DMS79 (cell line): ENCODE measurements around the gene PRRG2.
"Not testable (repeated sequence)": the region's sequence is repeated elsewhere in the genome, so short reads cannot be mapped to it uniquely, and the experiment has no call there.

Source experiments
- DNase-seq: peaks from one replicate; lab custom pipeline; 2025; lab: John Stamatoyannopoulos, UW

The PRRG2 gene

GRCh38 chr19:49609499-49610092, 28.5 kb downstream of the PRRG2 start:
- no peak for DNase-seq

DNA sequence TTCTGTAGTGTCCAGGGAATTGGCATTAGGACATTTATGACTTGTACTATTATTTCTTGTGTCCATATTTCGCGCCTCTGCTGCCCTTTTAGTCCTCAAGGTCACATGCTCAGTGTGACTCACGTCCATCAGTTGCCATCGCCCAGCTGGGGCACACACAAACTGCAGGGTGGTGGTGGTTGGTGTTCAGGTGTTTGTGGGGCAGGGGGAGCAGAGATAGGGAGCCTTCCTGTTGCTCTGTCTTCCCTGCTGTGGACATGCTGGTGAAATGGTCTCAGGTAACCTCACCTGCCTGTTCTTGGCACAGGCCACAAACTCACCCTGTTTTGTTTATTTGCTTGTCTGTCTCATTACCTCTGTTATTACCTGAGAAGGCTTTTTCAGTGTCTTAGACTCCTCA, 32.3 kb downstream of the PRRG2 start:
- peak; percentile 16 for DNase-seq

GRCh38 chr19:49614096-49614833, 33.1 kb downstream of the PRRG2 start:
- no peak for DNase-seq

DNA sequence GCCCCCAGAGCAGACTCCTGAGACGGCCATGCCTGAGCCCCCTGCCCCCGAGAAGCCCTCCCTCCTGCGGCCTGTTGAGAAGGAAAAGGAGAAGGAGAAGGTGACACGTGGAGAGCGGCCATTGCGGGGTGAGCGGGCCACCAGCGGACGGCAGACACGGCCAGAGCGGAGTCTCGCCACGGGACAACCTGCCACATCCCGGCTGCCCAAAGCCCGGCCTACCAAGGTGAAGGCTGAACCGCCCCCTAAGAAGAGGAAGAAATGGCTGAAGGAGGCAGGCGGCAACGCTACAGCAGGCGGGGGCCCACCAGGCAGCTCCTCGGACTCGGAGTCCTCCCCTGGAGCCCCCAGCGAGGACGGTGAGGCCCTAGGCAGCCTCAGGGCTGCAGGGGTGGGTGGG, 34.7 kb downstream of the PRRG2 start:
- no peak for DNase-seq

- DNase-seq: no peak
Measured at GRCh38 chr19:49616532-49616931, 35.4 kb downstream of the PRRG2 start.

GRCh38 chr19:49616945-49617344, 35.8 kb downstream of the PRRG2 start:
- no peak for DNase-seq

DNA sequence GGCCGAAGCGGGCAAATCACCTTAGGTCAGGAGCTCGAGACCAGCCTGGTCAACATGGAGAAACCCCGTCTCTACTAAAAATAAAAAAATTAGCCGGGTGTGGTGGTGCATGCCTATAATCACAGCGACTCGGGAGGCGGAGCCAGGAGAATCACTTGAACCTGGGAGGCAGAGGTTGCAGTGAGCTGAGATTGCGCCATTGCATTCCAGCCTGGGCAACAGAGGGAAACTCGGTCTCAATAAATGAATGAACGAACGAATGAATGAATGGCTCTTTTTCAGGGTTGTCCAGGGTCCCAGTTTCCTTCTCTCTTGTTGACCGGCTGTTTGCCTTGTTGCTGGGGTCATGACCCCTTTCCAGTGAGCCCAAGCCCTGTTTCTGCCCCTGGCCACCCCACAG, 36.7 kb downstream of the PRRG2 start:
- not testable (repeated sequence) for DNase-seq

DNA sequence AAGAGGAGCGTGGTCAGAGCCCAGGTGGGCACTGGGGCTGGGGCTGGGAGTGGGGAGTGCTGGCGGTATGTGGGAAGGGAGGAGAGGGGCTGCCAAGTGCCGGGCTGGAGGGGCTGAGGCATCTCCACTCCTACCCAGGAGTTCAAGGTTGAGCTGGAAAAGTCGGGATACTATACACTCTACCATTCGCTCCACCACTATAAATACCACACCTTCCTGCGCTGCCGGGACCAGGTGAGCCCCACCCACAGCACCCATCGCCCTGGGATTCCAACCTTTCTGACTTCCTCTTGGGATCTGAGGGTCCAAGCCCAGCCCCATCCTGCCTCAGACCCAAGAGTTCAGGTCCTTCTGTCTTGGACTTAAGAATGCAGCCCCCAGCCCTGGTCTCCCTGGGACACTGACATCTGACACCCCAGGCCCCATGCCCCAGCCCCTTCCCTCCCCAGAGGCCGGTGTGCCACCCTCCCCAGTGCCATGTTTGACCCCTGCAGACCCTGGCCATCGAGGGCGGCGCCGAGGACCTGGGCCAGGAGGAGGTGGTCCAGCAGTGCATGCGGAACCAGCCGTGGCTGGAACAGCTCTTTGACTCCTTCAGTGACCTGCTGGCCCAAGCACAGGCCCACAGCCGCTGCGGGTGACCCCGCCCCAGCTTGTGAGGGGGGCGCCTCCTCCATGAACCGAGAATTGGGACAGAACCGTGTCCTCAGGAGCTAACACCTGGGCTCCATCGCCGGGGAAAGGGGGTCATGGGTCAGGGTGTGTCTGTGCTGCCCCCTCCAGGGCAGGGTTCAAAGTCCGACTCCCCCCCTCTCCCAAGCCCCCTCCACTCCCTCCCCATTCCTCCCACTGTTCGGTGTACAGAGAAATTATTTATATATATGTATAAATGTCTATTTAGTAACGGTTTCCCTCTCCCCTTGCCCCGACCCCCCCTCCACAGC, 44.1 kb downstream of the PRRG2 start:
- no peak for DNase-seq

- no peak for DNase-seq
Measured at GRCh38 chr19:49626226-49626625, 45.1 kb downstream of the PRRG2 start.

GRCh38 chr19:49629659-49630058, 48.5 kb downstream of the PRRG2 start:
- no peak for DNase-seq

GRCh38 chr19:49631014-49631588, 50.0 kb downstream of the PRRG2 start:
- DNase-seq: no peak

DNA sequence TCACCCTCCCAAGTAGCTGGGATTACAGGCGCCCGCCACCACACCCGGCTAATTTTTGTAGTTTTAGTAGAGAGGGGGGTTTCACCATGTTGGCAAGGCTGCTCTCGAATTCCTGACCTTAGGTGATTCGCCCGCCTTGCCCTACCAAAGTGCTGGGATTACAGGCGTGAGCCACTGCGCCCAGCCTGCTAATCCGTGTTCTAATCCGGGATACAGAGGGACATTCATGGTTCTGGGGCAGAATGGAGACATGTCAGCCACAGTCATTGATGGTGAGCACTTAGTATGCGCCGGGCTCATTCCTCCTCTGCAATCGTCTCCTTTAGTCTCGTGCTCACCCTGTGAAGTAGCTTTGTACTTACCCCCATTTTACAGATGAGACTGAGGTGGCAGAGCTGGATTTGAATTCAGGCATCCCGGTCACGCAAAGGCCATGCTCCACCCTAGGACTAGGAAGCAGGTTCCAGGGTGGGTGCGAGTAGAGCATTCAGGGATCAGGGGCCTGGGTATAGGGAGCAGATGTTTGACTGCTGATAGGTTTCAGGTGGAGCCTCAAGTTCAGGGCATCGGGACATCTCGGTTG, 50.6 kb downstream of the PRRG2 start:
- no peak for DNase-seq

DNA sequence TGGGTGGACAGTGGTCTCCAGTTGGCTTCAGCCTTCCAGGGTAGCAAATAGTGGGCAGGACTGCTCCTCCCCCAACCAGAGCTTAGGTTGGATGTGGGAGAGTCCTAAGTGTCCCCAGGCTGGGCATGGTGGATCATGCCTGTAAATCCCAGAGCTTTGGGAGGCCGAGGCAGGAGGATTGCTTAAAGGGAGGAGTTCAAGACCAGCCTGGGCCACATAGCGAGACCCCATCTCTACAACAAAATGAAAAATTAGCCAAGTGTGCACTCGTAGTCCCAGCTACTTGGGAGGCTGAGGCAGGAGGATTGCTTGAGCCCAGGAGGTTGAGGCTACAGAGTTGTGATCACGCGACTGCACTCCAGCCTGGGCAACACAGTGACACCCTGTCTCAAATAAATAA, 51.5 kb downstream of the PRRG2 start:
- DNase-seq: no peak

DNA sequence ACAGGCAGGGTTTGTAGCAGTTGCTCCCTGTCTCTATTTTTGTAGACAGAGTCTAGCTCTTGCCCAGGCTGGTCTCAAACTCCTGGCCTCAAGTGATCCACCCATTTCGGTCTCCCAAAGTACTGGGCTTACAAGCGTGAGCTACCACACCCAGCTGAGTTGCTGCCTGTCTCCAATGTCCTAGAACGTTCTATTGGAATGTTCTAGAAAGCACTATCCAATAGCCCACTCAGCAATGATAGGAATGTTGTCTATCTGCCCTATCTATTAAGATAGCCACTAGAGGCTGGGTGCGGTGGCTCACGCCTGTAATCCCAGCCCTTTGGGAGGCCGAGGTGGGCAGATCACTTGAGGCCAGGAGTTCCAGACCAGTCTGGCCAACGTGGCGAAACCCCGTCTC, 52.2 kb downstream of the PRRG2 start:
- DNase-seq: not testable (repeated sequence)

DNA sequence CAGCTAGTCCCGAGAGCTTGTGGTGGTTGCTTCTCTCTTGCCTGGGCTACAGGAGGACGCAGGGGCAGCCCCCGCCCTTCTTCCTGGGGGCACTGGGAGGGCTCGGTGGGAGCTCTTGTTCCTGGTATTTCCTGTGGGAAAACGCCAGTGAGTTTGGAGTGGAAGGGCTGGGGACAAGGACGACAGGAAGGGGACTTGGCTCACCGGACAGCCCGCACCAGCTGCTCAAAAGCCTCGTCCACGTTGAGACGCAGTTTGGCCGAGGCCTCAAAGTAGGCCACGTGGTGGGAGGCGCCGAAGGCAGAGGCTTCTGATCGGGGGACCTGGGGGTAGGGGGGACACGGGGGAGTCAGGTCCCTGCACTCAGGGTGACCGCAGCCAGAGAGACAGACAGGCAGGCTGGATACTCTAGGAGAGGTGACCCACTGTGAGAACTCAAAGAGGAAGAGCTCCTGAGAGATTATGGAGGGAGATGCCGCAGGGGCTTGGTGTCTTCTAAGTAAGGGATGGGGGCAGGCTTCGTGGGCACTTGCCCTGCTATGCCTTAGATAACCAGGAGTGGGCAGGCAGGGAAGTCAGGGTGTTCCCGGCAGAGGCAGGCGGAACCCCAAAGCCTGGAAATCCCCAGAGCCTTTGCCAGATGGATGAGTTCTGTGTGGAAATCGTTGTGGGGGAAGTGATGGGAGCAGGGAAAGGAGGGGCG, 54.6 kb downstream of the PRRG2 start:
- DNase-seq: no peak

DNA sequence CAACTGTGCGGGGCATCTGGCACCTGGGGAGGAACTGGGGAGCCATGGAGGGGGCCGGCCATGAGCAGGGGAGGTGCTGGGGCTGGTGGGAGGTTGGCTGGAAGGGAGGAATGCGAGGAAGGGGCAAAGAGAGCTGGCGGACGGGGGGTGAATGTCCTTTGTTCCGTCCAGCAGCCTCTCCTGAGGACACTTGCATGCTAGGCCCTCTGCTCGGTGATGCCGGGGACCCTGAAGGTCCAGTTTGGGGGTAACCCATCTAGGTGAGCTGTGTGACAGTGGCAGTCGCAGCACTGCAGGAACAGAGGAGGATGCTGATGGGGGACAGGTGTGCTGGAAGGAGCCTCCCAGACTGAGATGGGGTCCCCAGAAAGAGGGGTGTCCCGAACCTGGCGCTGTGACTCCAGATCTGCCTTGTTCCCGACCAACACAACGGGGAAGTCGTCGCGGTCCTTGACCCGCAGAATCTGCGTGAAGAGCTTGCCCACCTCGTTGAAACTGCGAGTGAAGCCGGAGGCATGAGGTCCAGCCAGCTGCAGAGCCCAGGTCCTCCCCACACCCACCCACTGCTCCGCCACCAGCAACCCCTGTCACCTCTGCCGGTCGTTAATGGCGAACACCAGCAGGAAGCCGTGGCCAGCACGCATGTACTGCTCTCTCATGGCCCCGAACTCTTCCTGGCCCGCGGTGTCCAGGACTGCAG, 55.3 kb downstream of the PRRG2 start:
- DNase-seq: no peak

- DNase-seq: no peak
Measured at GRCh38 chr19:49637821-49638738, 57.0 kb downstream of the PRRG2 start.

DNA sequence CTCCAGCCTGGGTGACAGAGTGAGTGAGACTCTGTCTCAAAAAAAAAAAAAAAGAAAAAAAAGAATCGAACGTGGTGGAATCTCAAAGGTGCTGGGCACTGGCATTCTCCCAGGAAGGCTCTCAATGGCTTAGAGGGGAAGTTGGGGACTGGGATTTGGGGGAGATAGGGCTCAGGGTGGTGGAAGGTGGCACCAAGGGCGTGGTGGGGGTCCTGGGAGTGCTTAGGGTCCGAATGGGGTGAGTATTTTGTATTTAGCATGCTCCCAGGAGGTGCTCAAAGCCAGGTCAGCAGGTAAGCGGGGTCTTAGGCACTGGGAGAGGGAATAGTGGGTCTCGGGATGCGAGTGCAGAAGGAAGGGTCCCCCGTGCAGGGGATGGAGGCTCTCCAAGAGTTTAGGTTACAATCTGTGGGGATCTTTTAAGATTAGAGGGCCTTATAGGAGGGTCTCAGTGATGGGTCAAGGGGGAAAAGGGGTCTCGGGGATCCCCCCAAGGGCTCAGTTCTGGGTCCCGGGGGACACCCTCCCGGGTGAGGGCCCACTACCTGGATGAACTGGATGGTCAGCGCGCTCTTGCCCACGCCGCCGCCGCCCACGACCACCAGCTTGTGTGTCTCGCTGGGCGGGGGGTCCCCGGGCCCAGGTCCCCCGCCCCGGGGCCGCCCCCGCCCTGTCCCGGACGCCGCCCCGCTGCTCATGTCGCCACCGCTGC, 58.4 kb downstream of the PRRG2 start:
- no peak for DNase-seq
